Measurements from ENCODE around the gene BGLAP.

Gene BGLAP

DNA sequence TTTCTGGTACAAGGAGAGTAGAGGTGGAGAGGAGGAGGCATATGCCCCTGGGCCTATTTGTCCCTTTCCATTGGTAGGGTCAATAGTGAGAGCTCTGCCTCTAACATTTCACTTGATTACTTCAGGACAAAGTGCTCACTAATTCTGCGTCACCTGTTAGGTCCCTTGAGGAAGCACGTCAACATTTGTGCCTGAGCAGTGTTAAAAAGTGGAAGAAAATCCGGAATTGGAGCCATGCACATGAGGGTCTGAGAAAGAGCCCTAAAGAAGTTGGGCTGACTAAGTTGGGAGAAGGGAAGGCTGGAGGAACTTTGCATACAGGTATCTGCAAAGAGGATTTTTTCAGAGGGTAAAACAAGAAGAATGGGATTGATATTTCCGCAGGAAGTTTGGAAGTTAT lies 46.1 kb upstream of the BGLAP start:
- TF ChIP-seq FOXP2 (optimal IDR thresholded peaks at IDR 0.05; ENCODE audit: borderline replicate concordance, extremely low read depth, extremely low read length, insufficient read depth) (no peak), SIN3A (IDR thresholded peaks at IDR 0.05; ENCODE audit: borderline replicate concordance, insufficient read depth, low read length) (no peak), REST (IDR thresholded peaks at IDR 0.05; ENCODE audit: insufficient read depth in 1 of 2, low read depth in 2 of 2, low read length in 2 of 2) (no peak), POLR2AphosphoS5 (IDR thresholded peaks at IDR 0.05; ENCODE audit: low read depth, low read length) (no peak), TAF1 (IDR thresholded peaks at IDR 0.05; ENCODE audit: borderline replicate concordance, insufficient read depth, low read length) (no peak)

- TF ChIP-seq TAF1 (IDR thresholded peaks at IDR 0.05; ENCODE audit: borderline replicate concordance, insufficient read depth, low read length) (no peak), POLR2AphosphoS5 (IDR thresholded peaks at IDR 0.05; ENCODE audit: low read depth, low read length) (no peak), REST (IDR thresholded peaks at IDR 0.05; ENCODE audit: insufficient read depth in 1 of 2, low read depth in 2 of 2, low read length in 2 of 2) (no peak), FOXP2 (optimal IDR thresholded peaks at IDR 0.05; ENCODE audit: borderline replicate concordance, extremely low read depth, extremely low read length, insufficient read depth) (no peak), SIN3A (IDR thresholded peaks at IDR 0.05; ENCODE audit: borderline replicate concordance, insufficient read depth, low read length) (no peak)
Measured at GRCh38 chr1:156196445-156196844, 45.5 kb upstream of the BGLAP start.

DNA sequence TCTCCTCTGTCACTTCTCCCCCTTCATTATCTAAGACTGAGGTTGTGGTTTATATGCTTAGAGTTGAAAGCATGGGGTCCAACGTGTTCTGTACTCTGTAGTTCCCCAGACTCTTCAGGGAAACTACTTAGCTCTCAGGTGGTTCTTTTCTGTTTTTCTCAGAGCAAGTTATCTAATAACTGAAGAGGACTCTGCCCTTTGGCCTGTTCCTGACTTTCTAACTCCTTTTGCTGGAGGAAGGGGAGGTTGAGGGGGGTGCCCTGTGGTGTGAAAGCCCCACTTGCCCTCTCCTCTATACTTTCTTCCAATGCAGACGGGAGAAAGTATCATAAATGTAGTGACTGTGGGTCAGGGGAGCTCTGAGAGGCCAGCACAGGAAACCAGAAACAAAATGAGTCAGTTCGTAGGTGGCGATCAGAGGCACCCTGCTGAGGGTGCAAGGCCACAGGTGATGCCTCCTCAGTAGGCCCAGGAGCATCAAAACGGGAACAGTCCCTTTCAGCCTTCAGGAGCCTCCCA lies 43.1 kb upstream of the BGLAP start:
- TF ChIP-seq TAF1 (IDR thresholded peaks at IDR 0.05; ENCODE audit: borderline replicate concordance, insufficient read depth, low read length) (no peak), FOXP2 (optimal IDR thresholded peaks at IDR 0.05; ENCODE audit: borderline replicate concordance, extremely low read depth, extremely low read length, insufficient read depth) (no peak), REST (IDR thresholded peaks at IDR 0.05; ENCODE audit: insufficient read depth in 1 of 2, low read depth in 2 of 2, low read length in 2 of 2) (no peak), POLR2AphosphoS5 (IDR thresholded peaks at IDR 0.05; ENCODE audit: low read depth, low read length) (no peak), SIN3A (IDR thresholded peaks at IDR 0.05; ENCODE audit: borderline replicate concordance, insufficient read depth, low read length) (no peak)

- no peak for TF ChIP-seq SIN3A (IDR thresholded peaks at IDR 0.05; ENCODE audit: borderline replicate concordance, insufficient read depth, low read length)
- no peak for TF ChIP-seq FOXP2 (optimal IDR thresholded peaks at IDR 0.05; ENCODE audit: borderline replicate concordance, extremely low read depth, extremely low read length, insufficient read depth)
- TF ChIP-seq POLR2AphosphoS5 (IDR thresholded peaks at IDR 0.05; ENCODE audit: low read depth, low read length) = no peak
- no peak for TF ChIP-seq TAF1 (IDR thresholded peaks at IDR 0.05; ENCODE audit: borderline replicate concordance, insufficient read depth, low read length)
- TF ChIP-seq REST (IDR thresholded peaks at IDR 0.05; ENCODE audit: insufficient read depth in 1 of 2, low read depth in 2 of 2, low read length in 2 of 2) = no peak
Measured at GRCh38 chr1:156200044-156200443, 41.9 kb upstream of the BGLAP start.

- TF ChIP-seq POLR2AphosphoS5 (IDR thresholded peaks at IDR 0.05; ENCODE audit: low read depth, low read length) = no peak
- no peak for TF ChIP-seq TAF1 (IDR thresholded peaks at IDR 0.05; ENCODE audit: borderline replicate concordance, insufficient read depth, low read length)
- TF ChIP-seq FOXP2 (optimal IDR thresholded peaks at IDR 0.05; ENCODE audit: borderline replicate concordance, extremely low read depth, extremely low read length, insufficient read depth) = no peak
- TF ChIP-seq REST (IDR thresholded peaks at IDR 0.05; ENCODE audit: insufficient read depth in 1 of 2, low read depth in 2 of 2, low read length in 2 of 2) = no peak
- TF ChIP-seq SIN3A (IDR thresholded peaks at IDR 0.05; ENCODE audit: borderline replicate concordance, insufficient read depth, low read length) = no peak
Measured at GRCh38 chr1:156203331-156203730, 38.7 kb upstream of the BGLAP start.
